Tongue (tissue), 2 donors: ENCODE data around the gene SH3BP1. TPM values are rescaled to one million over a fixed set of nuclear protein-coding genes. Genes with fewer than 3 reads are reported as not detected.
"Not testable (repeated sequence)": the region's sequence is repeated elsewhere in the genome, so short reads cannot be mapped to it uniquely, and the experiment has no call there.

ENCODE experiments used
- DNase-seq: peaks from one replicate; pipeline ENCODE4 v3.0.0-alpha.2; 2015
- total RNA-seq: library from RNA; depleted of rRNA; stranded (reverse); fragments of >200 nt; gene quantifications from one replicate; pipeline ENCODE4 v1.2.3, GENCODE V29; 2014

SH3BP1 gene
- total RNA-seq, 1 donor from 2014 or later, result 31.8 TPM

DNA sequence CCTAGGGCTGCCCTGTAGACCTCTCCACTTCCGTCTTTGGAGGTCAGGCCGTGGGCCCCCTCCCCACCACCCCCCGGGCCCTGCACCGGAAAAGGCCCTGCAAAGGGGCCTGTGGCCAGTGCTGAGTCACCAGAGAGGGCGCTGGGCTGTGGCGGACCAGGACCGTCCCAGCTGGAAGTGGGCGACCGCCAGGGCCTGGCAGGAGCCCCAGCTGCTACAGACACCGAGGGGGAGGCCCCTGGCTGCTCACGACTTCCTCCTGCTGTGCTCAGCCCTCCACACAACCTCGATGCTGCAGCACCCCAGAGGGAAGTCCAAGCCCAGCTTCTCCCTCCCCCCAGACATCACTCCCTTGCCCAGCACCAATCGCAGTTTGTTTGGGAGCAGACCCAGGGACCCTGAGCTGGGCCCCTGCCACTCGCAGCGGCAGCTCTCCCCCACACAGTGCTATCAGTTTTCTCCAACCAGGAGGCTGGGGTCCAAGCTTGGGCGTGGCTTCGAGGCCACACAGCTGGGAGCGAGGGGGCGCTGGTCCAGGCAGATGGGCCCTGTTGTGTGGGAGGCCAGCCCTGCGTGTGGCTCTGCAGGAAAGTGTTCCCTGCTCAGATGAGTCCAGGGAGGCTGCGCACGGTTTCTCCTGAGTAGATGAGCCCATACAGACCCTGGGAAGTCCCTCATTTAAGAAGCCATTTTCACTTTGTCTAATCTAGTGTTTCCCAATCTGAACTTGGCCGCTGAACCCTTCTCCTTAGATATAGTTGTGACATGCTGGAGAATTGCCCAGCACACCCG is 5.6 kb upstream of the SH3BP1 start:
- DNase-seq, result peak; percentile 98

DNA sequence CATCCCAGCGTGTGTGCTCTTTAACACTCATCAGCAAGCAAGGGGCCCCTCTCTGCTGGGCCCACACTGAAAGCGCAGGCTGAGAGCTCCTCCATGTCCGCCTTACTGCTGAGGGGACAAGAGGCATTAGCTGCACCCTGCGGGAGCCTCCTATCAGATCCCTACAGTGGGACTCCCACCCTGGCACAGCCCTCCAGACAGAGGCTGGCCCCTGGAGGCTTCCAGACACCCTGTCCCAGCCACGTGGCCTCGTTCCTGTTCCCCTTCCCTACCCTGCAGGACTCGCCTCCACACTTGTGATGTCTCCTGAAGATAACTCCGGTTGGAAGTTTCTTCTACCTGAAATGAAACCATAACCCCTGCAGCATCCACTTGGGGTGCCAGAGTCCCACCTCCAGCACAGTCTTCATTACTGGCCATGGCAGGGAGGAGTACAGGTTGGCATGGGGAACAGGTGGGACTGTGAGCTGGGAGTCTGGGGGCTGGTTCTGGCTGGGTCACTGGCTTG is 5.0 kb upstream of the SH3BP1 start:
- no peak for DNase-seq

DNA sequence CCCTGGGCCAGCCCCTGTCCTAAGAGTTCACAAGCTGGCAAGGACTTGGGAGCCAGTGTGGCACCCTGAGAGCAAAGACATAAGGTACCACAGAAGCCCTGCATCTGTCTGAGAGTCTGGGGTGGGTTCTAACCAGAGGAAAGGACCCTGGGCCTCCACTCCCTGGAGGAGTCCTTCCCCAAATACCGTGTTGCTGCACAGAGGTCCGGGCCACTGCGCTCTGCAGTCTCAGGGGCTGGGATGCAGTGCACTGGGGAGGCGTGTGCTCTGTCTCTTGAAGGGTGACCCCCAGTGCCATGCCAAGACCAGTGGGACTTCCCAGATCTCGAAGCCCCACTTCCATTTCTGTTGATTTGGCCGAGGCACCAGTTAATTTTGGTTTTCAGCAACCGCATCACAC is 4.3 kb upstream of the SH3BP1 start:
- no peak for DNase-seq

DNA sequence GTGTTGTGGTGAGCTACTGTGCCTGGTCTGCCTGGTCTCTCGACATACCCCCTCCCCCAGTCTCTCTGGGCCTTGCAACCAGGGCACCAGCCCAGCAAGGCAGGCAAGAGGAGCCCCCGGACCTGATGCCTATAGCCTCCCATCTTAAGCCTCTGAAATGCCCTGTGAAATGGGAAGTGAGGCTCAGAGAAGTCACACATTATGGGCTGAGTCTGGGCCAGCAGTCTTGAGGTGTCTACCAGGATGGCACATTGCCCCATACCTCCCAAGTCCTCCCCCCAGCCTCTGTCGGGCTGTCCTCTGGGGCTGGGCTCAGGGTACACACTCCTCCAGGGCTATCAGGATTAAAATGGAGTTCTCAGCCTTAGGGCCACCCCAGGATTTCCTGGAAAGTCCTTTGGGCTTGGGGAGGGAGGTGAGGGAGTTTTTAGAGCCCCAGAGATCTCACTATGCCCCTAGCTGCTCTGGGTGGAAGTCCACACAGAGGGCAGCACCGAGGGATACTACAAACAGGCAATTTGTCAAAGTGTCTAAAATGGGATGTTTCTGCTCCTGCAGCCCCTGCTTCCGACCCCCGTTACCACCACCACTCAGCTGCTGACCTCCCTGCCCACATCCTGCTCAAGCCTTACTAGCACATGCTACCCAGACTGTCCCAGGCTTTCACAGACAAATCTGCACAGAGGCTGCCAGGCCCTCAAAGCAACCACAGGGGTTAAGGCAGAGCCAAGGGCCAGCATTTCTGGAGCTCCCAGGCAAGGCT is 3.1 kb upstream of the SH3BP1 start:
- no peak for DNase-seq

DNA sequence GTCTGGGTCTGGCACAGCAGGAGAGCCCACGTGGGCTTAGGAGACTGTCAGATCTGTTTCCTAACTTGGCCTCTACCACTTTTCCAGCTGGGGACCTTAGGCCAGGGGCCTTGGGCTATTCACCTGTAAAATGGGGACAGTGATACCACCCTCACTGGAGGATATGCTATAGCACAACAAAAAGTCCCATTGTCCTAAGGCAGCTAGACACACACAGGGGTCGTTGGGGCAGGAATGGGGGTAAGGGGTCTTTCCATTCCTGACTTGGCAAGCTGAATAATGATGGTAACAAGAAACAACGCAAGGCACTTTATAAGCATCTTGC is 2.6 kb upstream of the SH3BP1 start:
- DNase-seq, result no peak

DNA sequence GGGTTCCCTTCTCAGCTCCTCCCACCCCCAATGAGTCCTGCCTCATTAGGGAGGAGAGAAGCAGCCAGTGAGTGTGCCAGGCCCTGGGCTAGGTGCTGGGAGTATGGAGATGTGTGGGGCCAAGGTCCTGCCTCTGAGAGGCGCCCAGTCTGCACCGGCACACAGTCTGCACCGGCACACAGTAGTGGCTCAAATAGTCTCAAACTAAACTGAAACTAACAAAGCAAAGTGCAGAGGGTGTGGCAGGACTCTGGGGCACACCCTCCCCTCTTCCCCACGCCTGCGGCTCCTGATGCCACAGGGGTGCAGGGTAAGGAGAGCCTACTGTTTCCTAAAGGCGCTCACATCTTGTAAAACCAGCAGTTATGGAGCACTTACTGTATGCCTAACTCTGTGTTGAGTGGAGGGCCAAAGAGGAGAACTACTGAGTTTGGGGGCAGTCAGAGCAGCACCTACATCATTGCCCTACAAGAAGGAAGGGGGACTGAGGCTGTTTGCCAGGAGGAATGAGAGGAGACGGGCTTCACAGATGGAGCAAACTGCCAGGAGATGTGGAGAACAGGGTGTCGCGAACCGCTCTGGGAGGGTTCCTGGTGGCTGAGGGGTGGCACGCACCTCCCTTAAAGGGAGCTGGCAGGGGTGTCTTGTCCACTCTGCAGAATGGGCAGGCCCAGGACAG is 939 bp upstream of the SH3BP1 start:
- DNase-seq, result no peak

DNA sequence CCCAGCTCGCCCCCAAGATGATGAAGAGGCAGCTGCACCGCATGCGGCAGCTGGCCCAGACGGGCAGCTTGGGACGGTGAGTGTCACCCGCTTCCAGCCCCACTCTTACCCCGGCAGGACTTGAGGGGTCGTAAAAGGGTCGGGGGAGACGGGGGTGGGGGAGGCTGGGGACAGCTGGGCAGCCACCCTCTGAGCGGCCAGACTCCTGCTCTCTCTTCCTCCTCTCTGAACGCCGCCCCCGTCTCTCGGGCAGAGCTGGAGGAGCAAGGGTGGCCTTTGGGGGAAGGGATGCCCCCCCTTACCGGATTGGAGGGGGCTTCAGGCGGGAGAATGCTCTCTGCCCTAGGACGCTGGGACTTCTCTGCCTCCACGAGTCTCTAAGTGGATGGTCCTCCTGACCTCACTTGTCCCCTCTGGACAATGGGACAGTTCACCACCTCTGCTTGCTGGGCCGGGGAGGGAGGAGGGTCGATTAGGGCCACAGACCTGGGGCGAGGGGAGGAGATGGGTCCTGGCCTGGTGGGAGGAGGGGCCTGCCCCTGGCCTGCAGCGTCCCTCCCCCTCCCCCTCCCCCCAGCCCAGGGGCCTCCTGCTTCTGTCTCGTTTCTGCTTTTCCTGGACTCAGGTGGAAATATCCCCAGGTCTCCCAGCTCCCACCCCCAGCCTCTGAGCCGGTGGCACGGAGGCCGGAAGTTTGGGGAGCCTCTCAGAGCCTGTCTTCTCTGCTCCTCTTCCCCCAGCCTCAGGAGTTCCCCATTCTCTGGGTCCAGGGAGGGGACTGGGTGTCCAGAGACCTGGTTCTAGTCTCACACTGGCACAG is 512 bp downstream of the SH3BP1 start:
- DNase-seq, result no peak

DNA sequence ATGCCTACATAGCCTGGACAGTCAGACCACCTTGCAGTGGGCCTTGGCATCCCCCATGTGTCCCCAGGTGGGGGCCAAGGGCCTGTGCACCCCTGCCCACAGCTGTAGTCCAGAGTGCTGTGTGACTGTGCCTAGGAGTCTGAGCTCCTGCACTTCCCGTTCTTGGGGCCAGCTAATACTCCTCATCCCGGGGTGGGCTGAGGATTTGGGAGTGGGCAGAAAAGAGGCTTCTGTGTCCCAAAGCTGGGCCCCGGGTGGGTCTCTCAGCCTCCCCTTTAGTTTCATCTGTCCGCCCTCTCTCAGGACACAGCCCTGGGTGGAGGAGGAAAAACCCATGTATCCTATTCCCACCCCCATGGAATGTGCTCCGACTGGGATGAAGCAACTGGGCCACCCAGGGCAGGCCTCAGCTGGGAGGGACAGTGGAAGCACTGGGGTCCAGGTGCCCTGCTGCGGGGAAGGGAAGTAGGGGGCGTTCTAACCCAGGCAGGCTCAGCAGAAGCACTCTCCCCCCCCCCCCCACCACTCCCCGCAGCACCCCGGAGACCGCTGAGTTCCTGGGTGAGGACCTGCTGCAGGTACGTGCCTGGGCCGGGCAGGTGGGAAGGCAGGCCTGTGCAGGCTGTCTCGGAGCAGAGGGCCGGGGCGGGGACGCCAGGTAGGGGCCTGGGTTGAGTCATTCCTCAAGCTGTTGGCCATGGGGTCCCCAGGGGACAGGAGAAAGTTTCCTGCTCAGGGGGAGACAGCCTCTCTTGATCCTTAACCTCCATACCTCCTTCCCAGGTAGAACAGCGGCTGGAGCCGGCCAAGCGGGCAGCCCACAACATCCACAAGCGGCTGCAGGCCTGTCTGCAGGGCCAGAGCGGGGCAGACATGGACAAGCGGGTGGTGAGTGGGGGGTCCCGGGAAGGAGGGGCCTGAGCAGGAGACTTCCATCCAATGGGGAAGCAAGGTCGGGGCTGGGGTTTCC is 1.4 kb downstream of the SH3BP1 start:
- no peak for DNase-seq

DNA sequence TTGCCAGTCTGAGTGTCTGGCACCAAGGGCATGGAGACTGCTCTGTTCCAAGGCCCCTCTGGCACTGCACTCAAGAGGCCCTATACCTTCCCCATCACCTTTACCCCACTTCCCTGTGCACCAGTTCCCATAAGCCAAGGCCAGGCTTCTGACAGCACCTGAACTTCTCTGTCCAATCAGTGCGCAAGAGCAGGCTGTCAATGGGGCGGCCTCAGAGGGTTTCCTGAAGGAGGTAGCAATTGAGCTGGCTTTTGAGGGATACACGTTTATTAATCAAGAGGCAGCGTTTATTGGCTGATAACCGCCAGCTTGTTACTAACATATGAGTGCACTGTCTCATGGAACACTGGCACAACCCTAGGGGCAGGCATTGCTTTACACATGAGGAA is 2.1 kb downstream of the SH3BP1 start:
- DNase-seq, result no peak

DNA sequence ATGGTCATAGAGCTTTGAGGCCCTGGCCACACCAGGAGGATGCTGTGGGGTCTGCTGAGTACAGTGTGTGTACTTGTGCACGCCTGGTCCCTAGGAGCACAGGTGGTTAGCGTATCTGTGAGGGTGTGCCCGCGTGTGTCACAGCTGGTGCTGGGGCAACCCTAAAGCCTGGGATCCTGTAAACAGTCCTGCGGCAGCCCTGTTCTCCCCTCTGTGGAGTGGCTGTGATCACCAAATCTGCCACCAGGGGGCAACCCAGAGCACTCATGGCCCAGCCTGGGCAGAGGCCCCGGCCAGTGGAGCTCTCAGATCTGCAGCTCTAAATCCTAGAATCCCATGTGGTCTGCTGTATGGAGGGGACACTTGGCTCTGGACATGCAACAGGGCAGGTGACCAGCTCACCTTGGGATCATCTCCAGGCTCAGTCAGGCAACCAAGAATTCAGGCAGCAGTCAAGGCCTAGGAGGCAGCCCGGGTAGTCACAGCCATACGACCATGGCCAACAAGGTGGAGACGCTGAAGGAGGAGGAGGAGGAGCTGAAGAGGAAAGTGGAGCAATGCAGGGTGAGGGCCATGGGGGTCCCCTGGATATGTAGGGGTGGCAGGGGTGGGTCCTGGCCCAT is 3.9 kb downstream of the SH3BP1 start:
- DNase-seq, result peak; percentile 94

DNA sequence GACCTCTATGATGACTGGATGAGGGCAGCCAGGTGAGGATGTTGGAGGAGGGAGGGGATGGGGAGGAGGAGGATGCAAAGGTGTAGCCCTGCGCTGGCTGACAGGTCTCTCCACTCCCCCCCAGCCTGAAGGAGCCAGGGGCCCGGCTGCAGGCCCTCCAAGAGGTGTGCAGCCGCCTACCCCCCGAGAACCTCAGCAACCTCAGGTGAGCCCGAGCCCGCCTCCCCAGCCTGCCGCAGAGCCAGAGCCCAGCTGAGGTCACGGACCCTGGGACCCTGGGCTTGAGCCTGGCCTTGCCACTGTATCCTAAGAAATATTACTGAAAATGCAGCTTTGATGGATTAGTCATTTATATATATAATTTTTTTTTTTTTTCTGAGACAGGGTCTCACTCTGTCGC is 7.8 kb downstream of the SH3BP1 start:
- no peak for DNase-seq

DNA sequence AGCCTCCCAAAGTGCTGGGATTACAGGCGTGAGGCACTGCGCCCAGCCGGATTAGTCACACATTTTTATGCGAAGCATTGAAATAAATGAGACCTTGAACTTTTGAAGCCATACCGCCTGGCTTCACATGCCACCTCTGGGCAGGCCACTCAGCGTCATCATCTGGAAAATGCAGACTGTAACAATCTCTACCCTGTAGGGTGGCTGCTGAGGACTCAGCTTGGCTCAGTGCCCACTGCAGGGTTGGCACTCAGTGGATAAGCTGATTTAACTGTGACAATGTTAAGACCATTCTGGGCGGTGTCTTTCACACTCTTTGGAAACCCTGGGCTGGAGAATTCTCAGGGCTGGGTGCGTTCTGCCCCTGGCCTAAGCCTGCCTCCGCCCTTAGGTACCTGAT is 8.5 kb downstream of the SH3BP1 start:
- peak; percentile 91 for DNase-seq

DNA sequence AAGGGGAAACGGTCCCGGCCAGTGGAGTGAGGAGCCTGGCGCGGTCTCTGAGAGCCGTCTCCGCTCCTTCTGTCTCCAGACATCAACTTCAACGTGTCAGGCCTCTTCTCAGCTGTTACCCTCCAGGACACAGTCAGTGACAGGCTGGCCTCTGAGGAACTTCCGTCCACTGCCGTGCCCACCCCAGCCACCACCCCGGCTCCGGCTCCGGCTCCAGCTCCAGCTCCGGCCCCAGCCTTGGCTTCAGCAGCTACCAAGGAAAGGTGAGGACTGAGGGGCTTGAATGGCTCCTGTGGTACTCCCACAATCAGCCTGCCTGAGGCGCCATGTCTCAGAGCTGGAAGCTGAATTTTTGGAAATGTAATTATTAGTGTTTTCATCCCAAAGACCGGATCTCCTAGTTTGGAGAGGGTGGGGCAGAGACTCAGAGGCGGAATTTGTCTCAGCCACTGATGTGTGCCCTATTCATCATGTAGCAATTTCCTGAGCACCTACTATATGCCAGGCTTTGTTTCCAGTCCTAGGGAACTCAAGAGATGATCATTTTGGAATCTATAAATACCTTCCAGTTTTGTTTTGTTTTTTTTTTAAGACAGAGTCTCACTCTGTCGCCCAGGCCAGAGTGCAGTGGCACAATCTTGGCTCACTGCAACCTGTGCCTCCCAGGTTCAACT is 11.1 kb downstream of the SH3BP1 start:
- DNase-seq, result no peak

DNA sequence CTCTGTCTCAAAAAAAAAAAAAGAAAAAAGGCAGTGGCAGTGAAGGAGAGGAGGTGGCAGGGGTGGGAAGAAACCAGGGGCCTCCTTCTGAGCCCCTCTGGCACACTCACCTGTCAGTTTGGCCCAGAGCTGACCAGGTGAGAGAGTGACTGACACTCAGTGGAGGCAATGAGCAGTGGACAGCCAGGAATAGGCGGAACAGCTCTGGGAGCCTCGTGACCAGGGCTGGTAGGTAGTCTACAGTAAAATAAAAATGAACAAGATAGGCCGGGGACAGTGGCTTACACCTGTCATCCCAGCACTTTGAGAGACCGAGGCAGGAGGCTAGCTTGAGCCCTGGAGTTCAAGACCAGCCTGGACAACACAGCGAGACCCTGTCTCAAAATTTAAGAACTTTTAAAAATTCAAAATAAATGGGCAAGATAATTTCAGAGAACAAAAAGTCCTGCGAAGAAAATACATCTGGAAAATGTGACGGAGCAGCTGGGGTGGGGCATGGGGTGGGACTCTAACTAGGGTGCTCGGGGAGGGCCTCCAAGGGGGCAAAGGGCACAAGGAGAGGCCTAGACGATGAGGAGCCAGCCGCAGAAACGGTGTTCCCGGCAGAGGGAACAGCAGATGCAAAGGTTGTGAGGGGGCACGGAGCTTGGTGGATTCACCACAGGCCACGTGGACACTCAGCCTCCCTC is 15.2 kb downstream of the SH3BP1 start:
- DNase-seq, result no peak

DNA sequence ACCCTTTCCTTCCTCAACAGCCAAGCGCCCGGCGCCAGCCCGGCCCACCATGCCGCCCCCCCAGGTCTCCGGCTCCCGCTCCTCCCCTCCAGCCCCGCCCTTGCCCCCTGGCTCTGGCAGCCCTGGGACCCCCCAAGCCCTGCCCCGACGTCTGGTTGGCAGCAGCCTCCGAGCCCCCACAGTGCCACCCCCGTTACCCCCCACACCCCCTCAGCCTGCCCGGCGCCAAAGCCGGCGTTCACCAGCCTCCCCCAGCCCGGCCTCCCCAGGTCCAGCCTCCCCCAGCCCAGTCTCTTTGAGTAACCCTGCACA is 15.7 kb downstream of the SH3BP1 start:
- DNase-seq, result no peak

DNA sequence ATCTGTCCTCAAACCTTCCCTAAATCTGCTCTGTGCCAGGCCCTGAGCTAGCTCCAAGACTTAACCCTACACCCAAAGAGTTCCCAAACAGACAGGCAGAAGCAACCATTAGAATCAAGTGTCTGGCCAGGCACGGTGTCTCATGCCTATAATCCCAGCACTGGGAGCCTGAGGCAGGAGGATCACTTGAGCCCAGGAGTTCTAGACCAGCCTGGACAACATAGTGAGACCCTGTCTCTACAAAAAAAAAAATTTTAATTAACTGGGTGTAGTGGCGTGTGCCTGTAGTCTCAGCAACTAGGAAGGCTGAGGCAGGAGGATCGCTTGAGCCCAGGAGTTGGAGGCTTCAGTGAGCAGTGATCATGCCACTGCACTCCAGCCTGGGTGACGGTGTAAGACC is 17.1 kb downstream of the SH3BP1 start:
- not testable (repeated sequence) for DNase-seq

DNA sequence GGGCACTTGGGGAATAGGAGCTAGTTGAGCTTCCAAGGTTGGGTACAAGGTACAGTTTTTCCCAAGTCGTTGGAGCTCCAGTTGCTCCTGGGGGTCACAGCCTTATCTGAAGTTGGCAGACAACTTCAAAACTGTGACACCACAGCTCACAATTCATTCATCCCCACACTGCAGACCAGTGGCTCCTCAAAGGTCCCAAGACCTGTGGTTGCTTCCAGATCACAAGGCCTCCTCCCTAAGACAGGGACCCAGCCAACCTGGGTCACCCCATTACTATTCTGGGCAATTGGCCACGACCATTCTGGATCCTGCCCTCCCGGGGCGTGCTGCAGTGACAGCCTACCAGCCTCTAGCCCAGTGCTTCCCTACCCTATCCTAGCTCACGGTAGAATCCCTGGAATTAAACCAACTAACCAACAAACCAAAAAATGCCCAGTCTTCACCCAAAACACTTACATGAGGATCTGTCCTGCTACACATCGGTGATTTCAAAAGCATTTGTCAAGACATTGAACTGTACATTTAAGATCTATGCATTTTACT is 18.2 kb downstream of the SH3BP1 start:
- no peak for DNase-seq

DNA sequence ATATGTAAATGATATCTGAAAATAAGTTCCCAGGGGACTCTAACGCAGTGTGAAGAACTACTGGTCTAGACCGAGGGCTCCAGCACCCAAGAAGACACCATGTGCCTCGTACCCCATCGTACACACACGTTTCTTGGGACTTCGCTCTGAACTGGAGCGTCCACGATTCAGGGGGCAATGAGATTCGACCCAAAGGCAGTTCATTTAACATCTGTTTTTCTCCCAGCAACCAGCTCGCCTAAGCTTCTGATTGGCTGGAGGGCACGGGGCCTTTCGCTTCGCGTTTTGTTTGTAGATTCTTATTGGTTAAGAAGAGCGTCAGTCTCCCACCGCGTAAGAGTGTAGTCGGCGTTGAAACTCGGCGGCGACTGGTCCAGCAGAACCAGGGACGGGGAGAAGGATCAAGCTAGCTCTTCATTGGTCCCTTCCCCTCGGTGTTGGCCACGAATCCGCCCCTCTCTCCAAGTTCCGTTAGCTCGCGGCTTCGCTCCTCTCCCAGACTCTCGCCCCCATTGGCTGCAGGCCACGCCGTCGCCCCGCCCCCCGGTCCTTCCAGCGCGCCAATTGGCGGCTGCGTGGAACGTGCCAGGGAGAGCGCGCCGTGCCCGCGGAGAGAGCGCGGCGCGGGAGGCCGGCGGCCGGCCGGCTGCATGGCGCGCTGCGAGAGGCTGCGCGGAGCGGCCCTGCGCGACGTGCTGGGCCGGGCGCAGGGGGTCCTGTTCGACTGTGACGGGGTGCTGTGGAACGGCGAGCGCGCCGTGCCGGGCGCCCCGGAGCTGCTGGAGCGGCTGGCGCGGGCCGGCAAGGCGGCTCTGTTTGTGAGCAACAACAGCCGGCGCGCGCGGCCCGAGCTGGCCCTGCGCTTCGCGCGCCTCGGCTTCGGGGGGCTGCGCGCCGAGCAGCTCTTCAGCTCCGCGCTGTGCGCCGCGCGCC is 18.9 kb downstream of the SH3BP1 start, which contains the start of gene PDXP:
TSS of gene PDXP (plus strand) at position 591 of the 933 bp plus-strand sequence. CDS start at position 651, 60 bp downstream.
- DNase-seq, result peak; percentile 100
